PC-9 (cell line): ENCODE results near the gene TRPM7. TPM values are rescaled to one million over a fixed set of nuclear protein-coding genes. Genes with fewer than 3 reads are reported as not detected.

Experiments
- BruUV-seq: library from RNA; stranded (reverse); fragments of 400-500 nt; replicated peaks from 2 replicates; lab custom pipeline; 2021; lab: Mats Ljungman, UMichigan
- CTCF ChIA-PET: fragments of 300-600 bp; sonication (Branson Sonifier 250); formaldehyde crosslinking; loops from one replicate; lab custom pipeline; 2022; ENCODE audit warnings: antibody characterized with exemption; lab: Charles Lee
- POLR2A ChIA-PET: fragments of 300-600 bp; sonication (Branson Sonifier 250); formaldehyde crosslinking; loops from one replicate; lab custom pipeline; 2022; ENCODE audit warnings: antibody characterized with exemption; ENCODE audit not compliant: unreplicated experiment; lab: Charles Lee
- DNase-seq, 2 experiments: peaks; one replicate each; pipeline versions ENCODE4 v3.0.0 to v3.0.0-alpha.2; 2015 to 2022; ENCODE audit warnings: mixed read lengths in 1 of 2
- H2AFZ ChIP-seq: fragments of 200-600 bp; sonication (generic); 2 replicates; pipeline ENCODE4 v1.8.1; 2017; ENCODE audit warnings: antibody characterized with exemption
- H3F3A ChIP-seq: fragments of 200-600 bp; sonication (generic); 2 replicates; pipeline ENCODE4 v1.8.1; 2017; ENCODE audit warnings: antibody characterized with exemption, mild to moderate bottlenecking, low read depth; ENCODE audit not compliant: insufficient read depth
- H3K27ac ChIP-seq: fragments of 200-600 bp; sonication (generic); 2 replicates; pipeline ENCODE4 v1.6.1; 2016; ENCODE audit warnings: mixed run types
- H3K27me3 ChIP-seq: fragments of 200-600 bp; sonication (generic); 2 replicates; pipeline ENCODE4 v1.6.1; 2016; ENCODE audit warnings: low read depth, mixed run types; ENCODE audit not compliant: insufficient read depth
- H3K36me3 ChIP-seq: fragments of 200-600 bp; sonication (generic); 2 replicates; pipeline ENCODE4 v1.6.1; 2016; ENCODE audit warnings: low read depth, mixed run types
- H3K4me1 ChIP-seq: fragments of 200-600 bp; sonication (generic); replicated peaks from 2 replicates; pipeline ENCODE4 v1.6.1; 2016; ENCODE audit warnings: mixed run types; ENCODE audit not compliant: insufficient read depth
- H3K4me2 ChIP-seq: fragments of 200-600 bp; sonication (generic); 2 replicates; pipeline ENCODE4 v1.6.1; 2017; ENCODE audit warnings: mixed run types
- H3K4me3 ChIP-seq: fragments of 200-600 bp; sonication (generic); 2 replicates; pipeline ENCODE4 v1.6.1; 2016; ENCODE audit warnings: mixed run types
- H3K79me2 ChIP-seq: fragments of 200-600 bp; sonication (generic); 2 replicates; pipeline ENCODE4 v1.6.1; 2017; ENCODE audit warnings: low read depth, mixed run types
- H3K9me2 ChIP-seq: fragments of 200-600 bp; sonication (generic); 2 replicates; pipeline ENCODE4 v1.8.1; 2017; ENCODE audit warnings: mild to moderate bottlenecking; ENCODE audit not compliant: insufficient read depth
- H3K9me3 ChIP-seq: fragments of 200-600 bp; sonication (generic); 2 replicates; pipeline ENCODE4 v1.8.1; 2016; ENCODE audit warnings: low read depth; ENCODE audit not compliant: insufficient read depth
- H4K20me1 ChIP-seq: fragments of 200-600 bp; sonication (generic); 2 replicates; pipeline ENCODE4 v1.8.1; 2017; ENCODE audit not compliant: insufficient read depth
- CTCF ChIP-seq: fragments of 200-600 bp; sonication (generic); conservative IDR thresholded peaks from 2 replicates; pipeline ENCODE4 v1.6.1; 2017; ENCODE audit warnings: mixed run types, antibody characterized with exemption, mild to moderate bottlenecking, moderate library complexity
- EZH2 ChIP-seq: fragments of 200-600 bp; sonication (generic); IDR thresholded peaks from 2 replicates; pipeline ENCODE4 v1.8.0; 2017; ENCODE audit warnings: antibody characterized with exemption, low read depth
- intact Hi-C: fragments of 100-400 bp; cut with micrococcal nuclease; formaldehyde crosslinking; loops from one replicate; pipeline ENCODE4 v1.10.0; 2022; ENCODE audit not compliant: unreplicated experiment
- total RNA-seq: library from RNA; stranded (reverse); gene quantifications from 2 replicates; pipeline ENCODE4 v1.2.3, GENCODE V29; 2021

Gene TRPM7
- total RNA-seq, 1 experiment from 2014 or later = 40.3 TPM

GRCh38 chr15:50655555-50655954 is 31.0 kb downstream of the TRPM7 start:
- CTCF ChIA-PET = interaction anchor here (0.7 kb wide), 1 partner anchor 20 kb away, joined by 4 read pairs; no protein-coding TSS in a partner anchor
- H3K27me3 ChIP-seq = no peaks in the 10 kb centered on the region
- no TSS peak for BruUV-seq
- no peak overlapping the region for H3K27ac ChIP-seq
- no peaks in the 10 kb centered on the region for H3K79me2 ChIP-seq
- no peaks in the 10 kb centered on the region for H4K20me1 ChIP-seq
- POLR2A ChIA-PET = no interaction called here
- no peak for TF ChIP-seq CTCF
- TF ChIP-seq EZH2 = no peak
- H3K4me2 ChIP-seq = no peak overlapping the region
- H3K4me1 ChIP-seq = no peaks in the 10 kb centered on the region
- no peaks in the 10 kb centered on the region for H3K9me2 ChIP-seq
- no peaks in the 10 kb centered on the region for H3K9me3 ChIP-seq
- H3K36me3 ChIP-seq = no peaks in the 10 kb centered on the region
- H3F3A ChIP-seq = no peaks in the 10 kb centered on the region
- DNase-seq = no peak
- H2AFZ ChIP-seq = no peak overlapping the region
- intact Hi-C loops = no loop called here
- H3K4me3 ChIP-seq = no peak overlapping the region

GRCh38 chr15:50653156-50653743 is 33.3 kb downstream of the TRPM7 start:
- CTCF ChIA-PET = no interaction called here
- intact Hi-C loops = no loop called here
- Histone ChIP-seq H2AFZ (no peak overlapping the region), H3K9me3 (no peaks in the 10 kb centered on the region), H4K20me1 (no peaks in the 10 kb centered on the region), H3K27me3 (no peaks in the 10 kb centered on the region), H3K79me2 (no peaks in the 10 kb centered on the region), H3K4me1 (no peaks in the 10 kb centered on the region), H3K36me3 (no peaks in the 10 kb centered on the region), H3K4me2 (no peak overlapping the region), H3F3A (no peaks in the 10 kb centered on the region), H3K9me2 (no peaks in the 10 kb centered on the region), H3K27ac (no peak overlapping the region), H3K4me3 (no peak overlapping the region)
- no TSS peak for BruUV-seq
- DNase-seq = no peak
- TF ChIP-seq EZH2 = no peak
- TF ChIP-seq CTCF = no peak
- POLR2A ChIA-PET = interaction anchor here (0.6 kb wide), 1 partner anchor 172 kb away, joined by 7 read pairs; no protein-coding TSS in a partner anchor

GRCh38 chr15:50652671-50653070 is 33.9 kb downstream of the TRPM7 start:
- no peaks in the 10 kb centered on the region for H3K9me2 ChIP-seq
- H3K27me3 ChIP-seq = no peaks in the 10 kb centered on the region
- H4K20me1 ChIP-seq = no peaks in the 10 kb centered on the region
- H3F3A ChIP-seq = no peaks in the 10 kb centered on the region
- TF ChIP-seq EZH2 (no peak), CTCF (no peak)
- no peak overlapping the region for H2AFZ ChIP-seq
- no peaks in the 10 kb centered on the region for H3K79me2 ChIP-seq
- H3K4me3 ChIP-seq = no peak overlapping the region
- no peak overlapping the region for H3K4me2 ChIP-seq
- no peaks in the 10 kb centered on the region for H3K4me1 ChIP-seq
- CTCF ChIA-PET = interaction anchor here (0.6 kb wide), 1 partner anchor 100 kb away, joined by 3 read pairs; no protein-coding TSS in a partner anchor
- no peak for DNase-seq
- intact Hi-C loops = no loop called here
- H3K36me3 ChIP-seq = no peaks in the 10 kb centered on the region
- H3K27ac ChIP-seq = no peak overlapping the region
- no TSS peak for BruUV-seq
- H3K9me3 ChIP-seq = no peaks in the 10 kb centered on the region
- POLR2A ChIA-PET = no interaction called here
